ENCODE data around the gene C1orf52. TPM values are rescaled to one million over a fixed set of nuclear protein-coding genes. Genes with fewer than 3 reads are reported as not detected.

The C1orf52 gene
- total and polyA plus RNA-seq, 2 of the 13 experiments (the other 11 are each of a cell fraction or from before 2014, with no cell fraction given) = 19.4 to 27.4 TPM

DNA sequence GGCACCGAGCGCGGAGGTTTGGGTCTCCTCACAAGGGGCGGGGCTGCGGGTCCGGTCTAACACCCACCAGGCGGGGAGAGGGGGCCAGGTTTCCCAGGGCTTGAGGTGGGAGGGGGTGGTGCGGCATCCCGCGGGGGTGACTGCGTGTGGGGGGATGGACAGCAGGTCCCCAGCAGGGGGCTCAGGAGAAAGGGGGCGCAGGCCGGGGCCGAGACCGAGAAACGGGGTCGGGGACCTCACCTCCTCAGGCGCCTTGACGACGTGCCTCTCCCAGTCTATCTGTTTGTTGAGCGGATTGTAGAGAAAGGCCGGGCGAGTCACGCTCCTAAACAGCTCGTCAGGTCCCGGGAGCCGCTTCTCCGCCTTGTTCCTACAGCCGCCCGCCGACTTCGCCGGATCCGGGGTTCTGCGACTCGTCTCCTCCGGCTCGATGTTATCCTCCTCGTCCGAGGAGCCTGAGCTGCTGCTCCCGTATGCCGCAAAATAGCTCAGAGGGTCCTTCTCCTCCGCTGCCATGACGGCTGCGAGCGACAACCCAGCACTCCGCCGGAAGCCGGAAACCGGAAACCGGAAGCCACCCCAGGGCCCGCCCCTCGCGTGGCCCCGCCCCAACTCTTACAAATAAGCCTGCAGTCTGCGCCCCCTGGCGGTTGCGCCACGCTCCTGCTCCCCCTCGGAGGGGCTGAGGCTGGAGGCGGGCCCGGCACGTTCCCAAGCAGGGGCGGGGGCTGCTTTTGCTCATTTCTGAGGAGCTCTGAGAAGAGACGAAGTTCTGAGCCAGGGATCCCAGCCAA, at the start of gene C1orf52 (continued):
- TF ChIP-seq TAF15 (IDR thresholded peaks at IDR 0.05; ENCODE audit: low read depth, low read length, poor library complexity, severe bottlenecking) = no peak
- no peak for TF ChIP-seq ZBTB3 (CRISPR knock-in tag; IDR thresholded peaks at IDR 0.05; ENCODE audit: borderline replicate concordance, low read depth)
- no peak for TF ChIP-seq PHF21A (CRISPR knock-in tag; IDR thresholded peaks at IDR 0.05)
- TF ChIP-seq, protein P1, sequence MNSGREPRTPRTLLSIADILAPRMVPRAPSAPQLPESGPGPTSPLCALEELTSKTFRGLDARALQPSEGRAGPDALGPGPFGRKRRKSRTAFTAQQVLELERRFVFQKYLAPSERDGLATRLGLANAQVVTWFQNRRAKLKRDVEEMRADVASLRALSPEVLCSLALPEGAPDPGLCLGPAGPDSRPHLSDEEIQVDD (CRISPR knock-in tag; IDR thresholded peaks at IDR 0.05; ENCODE audit: borderline replicate concordance) = no peak
- peak; percentile 37; the same call in 1 of the 2 replicates for TF ChIP-seq HMGXB3 (CRISPR knock-in tag; IDR thresholded peaks at IDR 0.05; ENCODE audit: borderline replicate concordance)
- TF ChIP-seq FOSL2 (CRISPR knock-in tag; IDR thresholded peaks at IDR 0.05) = peak; percentile 62
- no peak for TF ChIP-seq ZNF326 (CRISPR knock-in tag; IDR thresholded peaks at IDR 0.05; ENCODE audit: borderline replicate concordance)
- TF ChIP-seq ZNF724P (CRISPR knock-in tag; IDR thresholded peaks at IDR 0.05; ENCODE audit: borderline replicate concordance) = no peak
- TF ChIP-seq, protein P2, sequence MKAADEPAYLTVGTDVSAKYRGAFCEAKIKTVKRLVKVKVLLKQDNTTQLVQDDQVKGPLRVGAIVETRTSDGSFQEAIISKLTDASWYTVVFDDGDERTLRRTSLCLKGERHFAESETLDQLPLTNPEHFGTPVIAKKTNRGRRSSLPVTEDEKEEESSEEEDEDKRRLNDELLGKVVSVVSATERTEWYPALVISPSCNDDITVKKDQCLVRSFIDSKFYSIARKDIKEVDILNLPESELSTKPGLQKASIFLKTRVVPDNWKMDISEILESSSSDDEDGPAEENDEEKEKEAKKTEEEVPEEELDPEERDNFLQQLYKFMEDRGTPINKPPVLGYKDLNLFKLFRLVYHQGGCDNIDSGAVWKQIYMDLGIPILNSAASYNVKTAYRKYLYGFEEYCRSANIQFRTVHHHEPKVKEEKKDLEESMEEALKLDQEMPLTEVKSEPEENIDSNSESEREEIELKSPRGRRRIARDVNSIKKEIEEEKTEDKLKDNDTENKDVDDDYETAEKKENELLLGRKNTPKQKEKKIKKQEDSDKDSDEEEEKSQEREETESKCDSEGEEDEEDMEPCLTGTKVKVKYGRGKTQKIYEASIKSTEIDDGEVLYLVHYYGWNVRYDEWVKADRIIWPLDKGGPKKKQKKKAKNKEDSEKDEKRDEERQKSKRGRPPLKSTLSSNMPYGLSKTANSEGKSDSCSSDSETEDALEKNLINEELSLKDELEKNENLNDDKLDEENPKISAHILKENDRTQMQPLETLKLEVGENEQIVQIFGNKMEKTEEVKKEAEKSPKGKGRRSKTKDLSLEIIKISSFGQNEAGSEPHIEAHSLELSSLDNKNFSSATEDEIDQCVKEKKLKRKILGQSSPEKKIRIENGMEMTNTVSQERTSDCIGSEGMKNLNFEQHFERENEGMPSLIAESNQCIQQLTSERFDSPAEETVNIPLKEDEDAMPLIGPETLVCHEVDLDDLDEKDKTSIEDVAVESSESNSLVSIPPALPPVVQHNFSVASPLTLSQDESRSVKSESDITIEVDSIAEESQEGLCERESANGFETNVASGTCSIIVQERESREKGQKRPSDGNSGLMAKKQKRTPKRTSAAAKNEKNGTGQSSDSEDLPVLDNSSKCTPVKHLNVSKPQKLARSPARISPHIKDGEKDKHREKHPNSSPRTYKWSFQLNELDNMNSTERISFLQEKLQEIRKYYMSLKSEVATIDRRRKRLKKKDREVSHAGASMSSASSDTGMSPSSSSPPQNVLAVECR (CRISPR knock-in tag; IDR thresholded peaks at IDR 0.05; ENCODE audit: borderline replicate concordance) = peak; percentile 86
- TF ChIP-seq HNRNPK (IDR thresholded peaks at IDR 0.05; ENCODE audit: low read depth, low read length, poor library complexity, severe bottlenecking) = no peak
- no peak for TF ChIP-seq ZNF746 (CRISPR knock-in tag; IDR thresholded peaks at IDR 0.05)
- TF ChIP-seq ZNF598 (CRISPR knock-in tag; IDR thresholded peaks at IDR 0.05; ENCODE audit: borderline replicate concordance) = peak; percentile 65; the same call in 1 of the 2 replicates
- TF ChIP-seq ZNF775 (CRISPR knock-in tag; IDR thresholded peaks at IDR 0.05; ENCODE audit: borderline replicate concordance) = no peak
- TF ChIP-seq ZNF296 (CRISPR knock-in tag; conservative IDR thresholded peaks at IDR 0.05) = 0 out of 2 replicates have a peak, but pooled peaks have one; percentile 44
- peak; percentile 52 for TF ChIP-seq FOXA3 (CRISPR knock-in tag; IDR thresholded peaks at IDR 0.05)
- no peak for TF ChIP-seq NFIB (CRISPR knock-in tag; IDR thresholded peaks at IDR 0.05; ENCODE audit: borderline replicate concordance)
- no peak for TF ChIP-seq MXD3 (CRISPR knock-in tag; IDR thresholded peaks at IDR 0.05)

Data from HepG2 (cell line).